HUDEP-2 (cell line): ENCODE results near the gene CRIP1.

Source experiments
- DNase-seq, 76 experiments: peaks; one replicate each; lab custom pipeline; 2025; ENCODE audit not compliant: unreplicated experiment in 76 of 76; lab: John Stamatoyannopoulos, UW

CRIP1 gene

DNA sequence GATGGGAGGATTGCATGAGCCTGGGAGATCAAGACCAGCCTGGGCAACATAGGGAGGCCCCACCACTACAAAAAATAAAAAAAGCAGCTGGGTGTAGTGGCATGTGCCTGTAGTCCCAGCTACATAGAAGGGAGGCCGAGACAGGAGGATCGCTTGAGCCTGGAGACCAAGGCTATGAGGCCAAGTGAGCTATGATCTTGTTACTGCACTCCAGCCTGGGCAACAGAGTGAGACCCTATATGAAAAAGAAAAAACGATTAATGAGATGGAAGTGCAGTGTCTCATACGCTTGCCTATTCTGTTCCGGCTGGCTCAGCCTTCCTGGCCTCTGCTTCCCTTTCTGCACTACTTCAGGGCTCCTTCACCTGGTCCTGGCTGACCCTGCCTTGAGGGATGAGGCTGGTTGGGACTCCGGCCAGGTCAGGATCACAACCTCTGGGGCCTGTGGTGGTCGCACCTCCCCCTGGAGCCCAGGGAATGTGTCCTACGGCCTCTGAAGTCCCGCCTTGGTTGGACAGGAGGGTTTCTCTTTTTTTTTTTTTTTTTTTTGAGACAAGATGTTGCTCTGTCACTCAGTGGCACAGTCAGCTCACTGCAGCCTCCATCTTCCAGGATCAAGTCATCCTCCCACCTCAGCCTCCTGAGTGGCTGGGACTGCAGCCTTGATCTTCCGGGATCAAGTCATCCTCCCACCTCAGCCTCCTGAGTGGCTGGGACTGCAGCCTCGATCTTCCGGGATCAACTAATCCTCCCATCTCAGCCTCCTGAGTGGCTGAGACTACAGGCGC, 15.0 kb downstream of the CRIP1 start:
- DNase-seq: no peak

DNA sequence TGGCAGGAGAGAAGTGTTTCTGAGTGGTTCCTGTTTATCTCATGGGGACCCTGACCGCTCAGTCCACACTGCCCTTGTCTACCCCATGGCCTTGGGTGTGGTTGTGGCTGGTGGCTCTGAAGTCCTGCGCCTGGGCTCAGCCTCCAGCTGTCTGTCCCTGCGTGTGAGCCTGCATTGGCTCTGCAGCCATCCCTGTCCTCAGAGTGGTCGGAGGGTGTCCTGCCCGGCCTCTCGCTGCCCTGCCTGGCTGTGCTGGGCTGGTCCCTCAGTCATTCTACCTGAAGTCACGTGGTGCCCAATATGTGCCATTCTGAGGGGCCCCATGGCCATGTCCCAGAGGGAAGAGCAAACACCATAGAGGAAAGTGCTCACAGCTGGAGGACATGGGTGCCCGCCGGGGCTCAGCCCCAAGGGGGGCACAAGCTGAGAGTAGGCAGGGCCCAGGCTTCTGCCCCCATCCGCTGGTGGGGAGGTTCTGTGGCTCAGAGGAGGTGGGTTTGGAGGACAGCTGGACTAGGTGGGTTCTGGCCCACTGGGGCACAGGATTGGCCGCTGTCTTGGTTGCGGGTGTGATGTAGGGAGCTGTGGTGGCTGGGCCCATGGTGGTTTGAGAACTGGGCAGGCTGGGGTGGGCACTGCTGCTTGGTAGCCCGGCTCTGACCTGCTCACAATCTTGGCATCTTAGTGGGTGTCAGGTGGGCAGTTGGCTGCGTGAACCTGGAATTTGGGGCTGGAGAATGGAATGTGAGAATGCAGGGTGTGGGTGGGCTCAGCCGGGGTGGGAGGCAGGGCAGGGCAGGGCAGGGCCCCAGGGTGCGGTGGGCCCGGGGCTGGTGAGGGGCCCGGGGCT, 16.0 kb downstream of the CRIP1 start:
- no peak for DNase-seq

DNA sequence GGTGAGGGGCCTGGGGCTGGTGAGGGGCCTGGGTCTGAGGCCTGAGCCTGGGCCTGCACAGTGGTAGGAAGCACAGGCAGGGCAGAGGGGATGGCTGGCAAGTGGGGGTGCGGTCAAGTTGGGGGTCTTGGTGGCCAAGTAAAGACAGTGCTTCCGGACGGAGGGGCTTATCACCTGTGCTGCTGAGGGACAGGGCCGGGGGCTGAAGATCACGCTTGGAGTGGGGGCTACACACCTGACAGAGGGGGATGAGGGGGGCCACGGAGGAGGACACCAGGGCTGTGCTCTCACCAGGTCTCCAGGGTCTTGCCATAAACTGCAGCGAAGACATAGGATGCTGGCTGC, 16.6 kb downstream of the CRIP1 start:
- DNase-seq: no peak

DNA sequence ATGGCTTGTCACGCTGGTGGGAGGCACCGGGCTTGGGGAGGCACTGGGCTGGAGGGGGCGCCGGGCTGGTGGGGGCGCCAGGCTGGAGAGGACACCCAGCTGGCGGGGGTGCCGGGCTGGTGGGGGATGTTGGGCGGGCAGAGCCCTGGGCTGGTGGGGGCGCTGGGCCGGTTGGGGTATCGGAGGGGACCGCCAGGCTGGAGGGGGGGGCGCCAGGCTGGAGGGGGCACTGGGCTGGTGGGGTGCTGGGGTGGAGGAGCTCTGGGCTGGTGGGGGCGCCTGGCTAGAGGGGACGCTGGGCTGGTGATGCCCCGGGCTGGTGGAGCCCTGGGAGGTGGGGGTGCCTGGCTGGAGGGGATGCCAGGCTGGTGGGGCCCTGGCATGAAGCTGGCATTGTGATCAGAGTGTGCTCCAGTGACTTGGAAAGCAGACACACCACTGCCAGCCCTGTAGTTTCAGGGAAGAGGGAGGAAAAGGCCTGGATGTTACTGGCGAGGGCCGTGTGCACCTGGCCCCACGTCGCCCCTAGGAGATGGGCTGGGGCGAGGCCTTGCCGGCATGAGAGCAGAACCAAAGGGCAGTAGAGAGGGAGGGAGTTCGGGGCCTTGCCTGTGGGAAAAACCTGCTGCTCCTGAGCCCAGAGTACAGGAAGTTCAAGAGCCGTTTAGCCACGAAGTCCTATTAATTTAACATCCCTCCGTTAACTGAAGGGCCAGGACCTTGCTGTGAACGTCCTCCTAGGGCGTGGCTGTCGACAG, 17.4 kb downstream of the CRIP1 start:
- no peak for DNase-seq

DNA sequence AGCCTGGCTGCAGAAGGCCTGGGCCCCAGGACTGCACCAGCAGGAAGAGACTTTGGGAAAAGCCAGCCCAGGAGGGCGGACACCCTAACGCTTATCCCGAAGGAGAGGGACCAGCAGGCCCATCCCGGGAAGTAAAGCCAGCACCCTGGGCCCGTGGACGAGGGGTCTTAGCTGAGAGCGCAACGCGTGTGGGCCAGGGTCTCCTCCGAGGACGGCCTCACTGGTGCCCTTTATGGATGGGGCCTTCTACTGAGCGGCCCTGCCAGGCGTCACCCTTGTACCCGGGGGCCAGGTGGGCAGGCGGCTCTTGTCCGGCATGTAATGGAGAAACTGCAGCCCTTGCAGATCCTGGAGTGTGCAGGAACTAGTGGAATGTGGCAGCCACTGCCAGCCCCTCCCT, 18.4 kb downstream of the CRIP1 start:
- no peak for DNase-seq

DNA sequence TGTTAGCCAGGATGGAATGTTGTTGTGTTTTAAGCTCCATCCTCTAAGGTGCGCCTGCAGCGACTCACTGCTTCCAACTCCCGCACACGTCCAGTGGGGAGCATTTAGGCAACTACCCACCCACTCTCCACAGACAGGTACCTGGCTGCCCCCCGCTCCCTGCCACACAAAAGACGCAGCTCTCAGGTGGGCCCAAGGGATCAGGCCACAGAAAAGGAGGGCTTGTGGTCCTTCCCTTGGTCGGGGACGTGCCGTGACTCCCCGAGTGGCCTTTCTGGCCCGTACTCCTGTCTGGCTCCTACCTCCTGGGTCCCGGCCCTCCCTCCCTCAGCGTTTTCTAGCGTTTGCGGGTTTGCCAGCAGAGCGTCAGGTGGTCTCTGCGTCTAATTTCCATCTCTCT, 20.6 kb downstream of the CRIP1 start:
- no peak for DNase-seq

DNA sequence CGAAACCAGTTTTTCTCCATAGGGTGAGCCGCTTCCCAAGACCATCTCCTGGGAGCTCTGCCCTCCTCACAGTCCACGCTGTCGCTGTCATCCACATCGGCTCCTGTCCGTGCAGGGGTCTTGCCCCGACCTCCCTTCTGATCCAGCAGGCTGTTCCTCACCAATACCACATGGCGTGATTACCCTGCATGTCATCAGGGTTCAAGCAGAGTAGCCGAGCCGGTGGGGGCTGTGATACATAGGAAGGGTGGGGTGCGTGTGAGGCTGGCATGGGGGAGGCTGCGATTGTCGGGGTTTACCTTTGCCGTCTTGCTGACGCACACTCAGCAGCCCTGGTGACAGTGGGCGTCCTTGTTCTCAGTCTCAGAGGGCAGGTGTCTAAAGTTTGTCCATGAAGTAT, 21.4 kb downstream of the CRIP1 start:
- no peak for DNase-seq

DNA sequence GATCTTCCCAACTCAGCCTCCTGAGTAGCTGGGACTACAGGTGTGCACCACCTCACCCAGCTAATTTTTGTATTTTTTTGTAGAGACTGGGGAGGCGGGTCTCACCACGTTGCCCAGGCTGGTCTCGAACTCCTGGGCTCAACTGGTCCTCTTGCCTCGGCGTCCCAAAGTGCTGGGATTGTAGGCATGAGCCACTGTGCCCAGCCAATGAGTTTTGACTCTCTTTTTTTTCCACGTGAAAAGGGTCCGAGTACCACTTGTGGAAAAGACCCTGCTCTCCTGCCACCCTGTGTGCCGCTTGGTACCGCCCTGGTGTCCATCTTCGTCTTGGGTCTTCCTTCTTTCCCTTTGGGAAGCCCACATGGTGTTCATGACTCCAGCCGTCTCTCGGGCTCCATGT, 21.9 kb downstream of the CRIP1 start:
- DNase-seq: no peak

DNA sequence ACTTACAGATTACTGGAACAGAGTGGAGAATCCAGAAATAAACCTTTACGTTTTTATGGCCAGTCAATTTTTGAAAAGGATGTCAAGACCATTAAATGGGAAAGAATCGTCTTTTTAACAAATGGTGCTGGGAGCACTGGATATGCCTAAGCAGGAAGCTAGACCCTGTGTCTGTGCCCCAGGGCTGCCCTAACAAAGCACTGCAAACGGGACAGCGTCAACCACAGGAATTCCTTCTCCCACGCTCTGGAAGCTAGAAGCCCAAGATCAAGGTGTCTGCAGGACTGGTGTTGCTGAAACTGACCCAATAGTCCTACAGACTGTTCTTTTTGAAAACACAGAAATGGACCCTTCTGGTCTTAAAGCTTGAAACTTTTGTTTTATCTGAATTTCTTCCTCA, 30.4 kb downstream of the CRIP1 start:
- no peak for DNase-seq

DNA sequence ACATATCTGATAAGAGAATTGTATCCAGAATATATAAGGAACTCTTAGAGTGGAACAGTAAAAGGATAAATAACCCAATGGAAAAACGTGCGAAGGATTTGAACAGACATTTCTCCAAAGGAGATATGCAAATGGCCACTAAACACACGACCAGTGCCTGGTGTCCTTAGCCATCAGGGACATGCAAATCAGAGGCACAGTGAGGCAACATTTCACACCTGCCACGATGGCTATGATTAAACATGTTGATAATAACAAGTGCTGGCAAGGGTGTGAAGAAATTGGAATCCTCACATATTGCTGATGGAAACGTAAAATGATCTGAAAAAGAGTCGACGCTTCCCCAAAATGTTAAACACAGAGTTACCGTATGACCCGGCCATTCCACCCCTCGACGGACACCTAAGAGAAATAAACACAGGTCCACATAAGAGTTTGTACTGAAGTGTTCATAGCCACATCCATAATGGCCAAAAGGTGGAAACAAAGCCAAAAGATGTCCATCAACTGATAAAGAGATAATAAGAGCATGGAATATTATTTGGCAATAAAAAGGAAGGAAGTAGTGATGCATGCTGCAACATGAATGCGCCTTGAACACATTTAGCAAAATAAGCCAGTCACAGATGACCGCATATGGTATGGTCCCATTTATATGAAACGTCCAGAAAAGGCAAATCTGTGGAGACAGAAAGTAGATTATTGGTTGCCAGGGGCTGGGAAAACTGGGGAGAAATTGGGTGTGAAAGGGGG, 33.4 kb downstream of the CRIP1 start:
- DNase-seq: no peak

DNA sequence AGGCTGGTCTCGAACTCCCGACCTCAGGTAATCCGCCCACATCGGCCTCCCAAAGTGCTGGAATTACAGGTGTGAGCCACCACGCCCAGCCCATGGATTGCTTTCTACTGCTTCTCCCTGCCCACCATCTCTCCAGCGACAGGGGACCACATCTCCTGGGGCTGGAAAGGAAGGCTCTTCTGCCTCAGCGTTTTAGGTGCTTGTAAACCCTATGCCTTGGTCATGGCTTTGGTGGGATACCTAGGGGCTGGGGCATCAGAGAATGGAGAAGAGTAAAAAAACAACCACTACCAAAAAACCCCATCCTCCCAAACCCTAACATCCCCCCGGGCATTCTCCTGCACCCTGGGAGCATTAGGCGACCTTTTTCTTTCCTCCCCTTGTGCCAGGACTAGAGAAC, 38.6 kb downstream of the CRIP1 start:
- DNase-seq: no peak

DNA sequence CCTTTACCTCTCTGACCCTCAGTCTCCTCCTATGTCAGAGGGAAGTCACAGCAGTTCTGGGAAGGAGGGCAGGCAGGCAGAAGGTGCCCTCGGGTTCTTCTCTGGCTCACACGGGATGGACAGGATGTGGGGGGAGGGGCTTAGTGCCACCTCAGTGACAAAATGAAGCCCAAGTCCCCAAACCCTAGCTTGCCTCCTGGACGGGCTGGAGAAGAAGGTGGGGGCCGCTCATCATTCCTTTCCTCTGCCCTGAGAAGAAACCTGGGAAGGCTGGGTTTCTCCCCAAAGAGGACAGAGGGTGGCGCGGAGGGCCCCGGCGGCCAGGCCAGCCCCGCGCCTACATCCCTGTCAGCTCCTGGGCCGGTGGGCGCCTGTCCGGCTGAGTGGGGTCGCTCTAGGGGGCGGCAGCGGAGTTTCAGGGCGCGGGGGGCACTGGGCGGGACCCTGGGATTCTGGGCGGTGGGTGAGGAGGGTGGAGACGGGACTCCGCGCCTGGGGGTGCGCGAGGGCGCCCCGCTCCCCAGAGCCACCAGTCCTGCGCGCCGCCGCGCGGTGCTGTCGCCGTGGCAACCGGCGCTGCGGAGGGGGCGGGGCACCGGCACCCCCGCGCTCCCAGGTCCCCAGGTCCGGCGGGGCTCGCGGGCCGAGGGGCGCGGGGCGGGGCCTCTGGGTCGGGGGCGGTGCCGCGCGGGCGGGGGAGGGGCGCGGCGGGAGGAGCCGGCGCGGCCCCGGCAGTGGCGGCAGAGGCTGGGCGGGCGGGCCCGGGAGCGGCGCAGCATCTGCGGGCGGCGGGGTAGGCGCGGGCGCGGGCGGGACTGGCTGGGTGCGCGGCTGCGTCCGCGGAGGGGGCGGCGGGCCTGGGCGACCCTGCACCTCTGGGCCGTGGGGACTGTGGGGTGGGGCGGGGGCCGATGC, 39.4 kb downstream of the CRIP1 start, which contains the start of gene TMEM121:
Gene TMEM121, plus strand, starts transcription at position 723 of the 915 bp plus-strand sequence. CDS start 2,252 bp downstream, outside the sequence.
- DNase-seq: peak in 1 of 76 experiments; percentile 7

DNA sequence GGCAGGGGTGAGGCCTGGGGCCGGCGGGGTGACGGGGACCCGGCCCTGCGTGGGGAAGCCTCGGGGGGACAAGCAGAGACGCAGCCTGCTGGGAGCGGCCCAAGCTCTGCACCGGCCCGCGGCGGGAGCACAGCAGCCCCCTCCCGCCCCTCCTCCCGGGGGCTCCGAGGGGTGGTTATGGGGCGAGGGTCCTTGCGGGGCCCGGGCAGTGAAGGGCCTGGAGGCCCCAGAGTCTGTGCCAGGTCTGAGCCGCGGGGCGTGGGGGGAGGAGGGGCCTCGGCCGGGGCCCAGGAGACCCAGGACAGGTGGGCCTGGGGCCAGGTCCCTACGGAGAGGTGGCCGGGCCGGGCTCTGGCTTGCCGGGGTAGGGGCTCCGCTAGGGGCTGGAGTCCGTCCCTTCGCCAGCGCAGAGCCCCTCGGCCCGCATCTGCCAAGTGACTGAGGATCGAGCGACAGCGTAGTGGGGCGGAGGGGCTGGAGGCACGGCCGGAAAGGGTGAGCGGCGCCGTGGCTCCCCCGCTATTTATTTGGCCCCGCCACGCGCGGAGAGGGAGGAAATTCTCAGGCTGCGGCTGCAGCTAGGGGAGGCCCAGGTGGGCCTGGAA, 40.2 kb downstream of the CRIP1 start:
- DNase-seq: no peak

DNA sequence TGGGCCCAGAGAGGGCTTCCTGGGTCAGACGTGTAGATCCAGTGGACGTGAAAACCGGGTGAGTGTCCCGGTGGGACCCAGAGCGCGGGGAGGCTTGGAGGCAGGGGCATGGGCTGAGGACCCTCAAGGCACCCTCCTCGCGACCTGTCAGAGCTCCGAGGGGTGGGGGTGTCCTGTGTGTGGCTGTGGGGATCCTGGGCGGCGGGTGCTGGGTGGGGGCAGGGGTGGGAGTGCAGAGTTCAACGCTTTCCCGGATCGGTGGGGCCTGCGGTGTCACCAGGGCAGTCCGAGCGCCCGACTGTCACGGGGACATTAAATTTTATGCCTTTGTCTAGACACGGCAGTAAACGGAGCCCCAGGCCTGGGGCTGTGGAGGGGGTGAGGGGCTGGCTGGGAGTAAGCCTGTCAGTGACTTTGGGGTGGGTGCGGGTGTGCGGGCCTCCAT, 40.7 kb downstream of the CRIP1 start:
- no peak for DNase-seq

DNA sequence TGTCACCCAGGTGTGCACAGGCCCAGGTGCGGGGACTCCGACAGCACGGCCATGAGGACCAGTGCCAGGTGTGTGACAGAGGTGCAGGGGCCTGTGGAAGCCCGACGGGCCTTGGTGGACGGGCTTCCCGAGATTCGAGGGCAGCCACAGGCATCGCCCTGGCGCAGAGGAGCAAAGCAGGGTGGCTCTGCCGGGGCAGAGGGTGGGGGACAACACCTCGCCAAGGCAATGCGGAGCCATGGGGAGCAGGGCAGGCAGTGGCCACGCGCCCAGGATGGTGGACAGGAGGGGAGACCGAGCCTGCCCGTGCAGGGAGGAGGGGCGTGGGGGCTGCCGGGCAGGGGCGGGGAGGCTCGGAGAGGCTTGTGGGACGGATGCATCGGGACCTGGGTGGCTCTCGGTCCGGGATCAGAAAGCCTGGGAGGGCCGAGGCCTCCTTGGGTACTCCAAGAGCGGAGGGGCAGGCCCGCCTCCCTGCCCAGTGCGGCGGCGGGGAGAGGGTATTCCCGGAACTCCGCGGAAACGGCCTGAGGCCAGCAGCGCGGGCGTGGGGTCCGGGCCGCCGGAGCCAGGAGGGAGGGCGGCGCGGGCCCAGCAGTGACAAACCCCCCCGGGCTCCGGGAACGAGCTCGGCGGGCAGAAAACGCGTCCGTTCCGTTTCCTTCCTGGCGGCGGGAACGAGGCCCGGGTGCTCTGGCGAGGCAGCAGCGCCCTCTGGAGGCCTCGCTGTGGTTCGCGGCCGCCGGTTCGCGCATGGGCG, 41.3 kb downstream of the CRIP1 start:
- DNase-seq: peak in 64 of 76 experiments; percentile 2 to 83 (median 58)

DNA sequence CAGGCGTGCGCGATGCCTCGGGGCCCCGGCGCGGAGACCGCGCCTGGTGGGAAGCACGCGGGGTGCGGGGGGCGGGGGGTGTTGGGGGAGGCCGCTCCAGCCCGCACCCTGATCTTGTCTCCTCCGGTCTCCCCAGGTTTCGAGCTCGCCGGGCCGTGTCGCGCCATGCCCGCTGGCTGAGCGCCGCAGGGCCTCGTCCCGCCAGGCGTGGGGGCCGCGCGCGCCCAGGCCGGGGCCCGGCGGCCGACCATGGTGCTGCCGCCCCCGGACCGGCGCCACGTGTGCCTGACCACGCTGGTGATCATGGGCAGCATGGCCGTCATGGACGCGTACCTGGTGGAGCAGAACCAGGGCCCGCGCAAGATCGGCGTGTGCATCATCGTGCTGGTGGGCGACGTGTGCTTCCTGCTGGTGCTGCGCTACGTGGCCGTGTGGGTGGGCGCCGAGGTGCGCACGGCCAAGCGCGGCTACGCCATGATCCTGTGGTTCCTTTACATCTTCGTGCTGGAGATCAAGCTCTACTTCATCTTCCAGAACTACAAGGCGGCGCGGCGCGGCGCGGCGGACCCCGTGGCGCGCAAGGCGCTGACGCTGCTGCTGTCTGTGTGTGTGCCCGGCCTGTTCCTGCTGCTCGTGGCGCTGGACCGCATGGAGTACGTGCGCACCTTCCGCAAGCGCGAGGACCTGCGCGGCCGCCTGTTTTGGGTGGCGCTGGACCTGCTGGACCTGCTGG, 42.1 kb downstream of the CRIP1 start:
- peak in 3 of 76 experiments; percentile 1 to 31 (median 23) for DNase-seq

DNA sequence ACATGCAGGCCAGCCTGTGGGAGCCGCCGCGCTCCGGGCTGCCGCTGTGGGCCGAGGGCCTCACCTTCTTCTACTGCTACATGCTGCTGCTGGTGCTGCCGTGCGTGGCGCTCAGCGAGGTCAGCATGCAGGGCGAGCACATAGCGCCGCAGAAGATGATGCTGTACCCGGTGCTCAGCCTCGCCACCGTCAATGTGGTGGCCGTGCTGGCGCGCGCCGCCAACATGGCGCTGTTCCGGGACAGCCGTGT, 42.6 kb downstream of the CRIP1 start:
- peak in 4 of 76 experiments; percentile 7 to 41 (median 28) for DNase-seq
